ENCODE data around the gene CADPS.
A peak's percentile ranks its signal among the peaks of the same experiment; 100 is the strongest.

CADPS gene

GRCh38 chr3:62571916-62572315 is 303.3 kb downstream of the CADPS start:
- no peak for TF ChIP-seq JUND (IDR thresholded peaks at IDR 0.05; ENCODE audit: low read depth)
- DNase-seq (ENCODE audit: low read depth in 1 of 2, low spot score in 1 of 2): no peak
- in situ Hi-C loops (cut with HindIII; ENCODE audit: low pct_unique_long_range_greater_than_20kb, low sequenced_read_pairs): no loop called here

- DNase-seq (ENCODE audit: low read depth in 1 of 2, low spot score in 1 of 2): no peak
- in situ Hi-C loops (cut with HindIII; ENCODE audit: low pct_unique_long_range_greater_than_20kb, low sequenced_read_pairs): no loop called here
These were observed 304.3 kb downstream of the CADPS start for GRCh38 chr3:62570888-62571287.

GRCh38 chr3:62569609-62570008 is 305.6 kb downstream of the CADPS start:
- in situ Hi-C loops (cut with HindIII; ENCODE audit: low pct_unique_long_range_greater_than_20kb, low sequenced_read_pairs): no loop called here
- TF ChIP-seq JUND (IDR thresholded peaks at IDR 0.05; ENCODE audit: low read depth): no peak
- no peak for DNase-seq (ENCODE audit: low read depth in 1 of 2, low spot score in 1 of 2)

More at GRCh38 chr3:62570888-62571287, 304.3 kb downstream of the CADPS start:
- TF ChIP-seq JUND (IDR thresholded peaks at IDR 0.05; ENCODE audit: low read depth): no peak

- no peak for TF ChIP-seq JUND (IDR thresholded peaks at IDR 0.05; ENCODE audit: low read depth)
- in situ Hi-C loops (cut with HindIII; ENCODE audit: low pct_unique_long_range_greater_than_20kb, low sequenced_read_pairs): no loop called here
These were observed 307.9 kb downstream of the CADPS start for GRCh38 chr3:62567097-62568021.

GRCh38 chr3:62566022-62566557 is 309.1 kb downstream of the CADPS start:
- in situ Hi-C loops (cut with HindIII; ENCODE audit: low pct_unique_long_range_greater_than_20kb, low sequenced_read_pairs): no loop called here

More at GRCh38 chr3:62567097-62568021, 307.9 kb downstream of the CADPS start:
- no peak for DNase-seq (ENCODE audit: low read depth in 1 of 2, low spot score in 1 of 2)

GRCh38 chr3:62562596-62562995 is 312.6 kb downstream of the CADPS start:
- no peak for TF ChIP-seq JUND (IDR thresholded peaks at IDR 0.05; ENCODE audit: low read depth)
- DNase-seq (ENCODE audit: low read depth in 1 of 2, low spot score in 1 of 2): no peak
- in situ Hi-C loops (cut with HindIII; ENCODE audit: low pct_unique_long_range_greater_than_20kb, low sequenced_read_pairs): no loop called here

More at GRCh38 chr3:62566022-62566557, 309.1 kb downstream of the CADPS start:
- no peak for DNase-seq (ENCODE audit: low read depth in 1 of 2, low spot score in 1 of 2)
- TF ChIP-seq JUND (IDR thresholded peaks at IDR 0.05; ENCODE audit: low read depth): no peak

GRCh38 chr3:62562017-62562416 is 313.2 kb downstream of the CADPS start:
- in situ Hi-C loops (cut with HindIII; ENCODE audit: low pct_unique_long_range_greater_than_20kb, low sequenced_read_pairs): no loop called here
- TF ChIP-seq JUND (IDR thresholded peaks at IDR 0.05; ENCODE audit: low read depth): no peak
- no peak for DNase-seq (ENCODE audit: low read depth in 1 of 2, low spot score in 1 of 2)

GRCh38 chr3:62559831-62560445 is 315.3 kb downstream of the CADPS start:
- peak in 1 of 2 experiments; percentile 32 for DNase-seq (ENCODE audit: low read depth in 1 of 2, low spot score in 1 of 2)
- TF ChIP-seq JUND (IDR thresholded peaks at IDR 0.05; ENCODE audit: low read depth): no peak
- in situ Hi-C loops (cut with HindIII; ENCODE audit: low pct_unique_long_range_greater_than_20kb, low sequenced_read_pairs): no loop called here

GRCh38 chr3:62558549-62559112 is 316.6 kb downstream of the CADPS start:
- DNase-seq (ENCODE audit: low read depth in 1 of 2, low spot score in 1 of 2): peak; percentile 3 to 24
- no peak for TF ChIP-seq JUND (IDR thresholded peaks at IDR 0.05; ENCODE audit: low read depth)
- in situ Hi-C loops (cut with HindIII; ENCODE audit: low pct_unique_long_range_greater_than_20kb, low sequenced_read_pairs): no loop called here

GRCh38 chr3:62557983-62558382 is 317.2 kb downstream of the CADPS start:
- TF ChIP-seq JUND (IDR thresholded peaks at IDR 0.05; ENCODE audit: low read depth): no peak
- DNase-seq (ENCODE audit: low read depth in 1 of 2, low spot score in 1 of 2): no peak
- in situ Hi-C loops (cut with HindIII; ENCODE audit: low pct_unique_long_range_greater_than_20kb, low sequenced_read_pairs): no loop called here

- in situ Hi-C loops (cut with HindIII; ENCODE audit: low pct_unique_long_range_greater_than_20kb, low sequenced_read_pairs): no loop called here
- no peak for TF ChIP-seq JUND (IDR thresholded peaks at IDR 0.05; ENCODE audit: low read depth)
- no peak for DNase-seq (ENCODE audit: low read depth in 1 of 2, low spot score in 1 of 2)
These were observed 317.8 kb downstream of the CADPS start for GRCh38 chr3:62557450-62557849.

- no peak for DNase-seq (ENCODE audit: low read depth in 1 of 2, low spot score in 1 of 2)
- in situ Hi-C loops (cut with HindIII; ENCODE audit: low pct_unique_long_range_greater_than_20kb, low sequenced_read_pairs): no loop called here
- TF ChIP-seq JUND (IDR thresholded peaks at IDR 0.05; ENCODE audit: low read depth): no peak
These were observed 318.9 kb downstream of the CADPS start for GRCh38 chr3:62556121-62556815.
